ENCODE results near the gene FARP2. TPM values are rescaled to one million over a fixed set of nuclear protein-coding genes. Genes with fewer than 3 reads are reported as not detected.

Gene FARP2
- total and polyA plus RNA-seq, 2 experiments from 2014 or later = 16.0 to 22.6 TPM

- no peak for TF ChIP-seq ZNF462 (CRISPR knock-in tag; IDR thresholded peaks at IDR 0.05)
Observed at GRCh38 chr2:241437179-241437578, 81.1 kb downstream of the FARP2 start (continued).

GRCh38 chr2:241441492-241441891 lies 85.4 kb downstream of the FARP2 start:
- no peak overlapping the region for H3K4me3 Mint-ChIP-seq
- Histone ChIP-seq H3K4me3 (no peak overlapping the region), H3K4me2 (no peak overlapping the region), H3F3A (replicated peaks; ENCODE audit: low read depth) (no peaks in the 10 kb centered on the region), H3K9me2 (ENCODE audit: insufficient read depth) (no peaks in the 10 kb centered on the region), H3K27me3 (ENCODE audit: insufficient read depth) (no peaks in the 10 kb centered on the region), H3K79me2 (replicated peaks; ENCODE audit: insufficient read depth) (no peaks in the 10 kb centered on the region), H3K36me3 (ENCODE audit: insufficient read depth) (peaks cover under 1% of the 10 kb centered on the region), H2AFZ (no peak overlapping the region), H3K4me1 (ENCODE audit: insufficient read depth) (no peaks in the 10 kb centered on the region), H3K27ac (ENCODE audit: low read depth) (no peak overlapping the region), H4K20me1 (replicated peaks; ENCODE audit: insufficient read depth) (no peaks in the 10 kb centered on the region)
- ATAC-seq = no peak
- H3K27me3 Mint-ChIP-seq (ENCODE audit: insufficient read depth, low read depth, poor library complexity) = peaks cover 4% of the 10 kb centered on the region
- peaks cover 22% of the 10 kb centered on the region; the same call in 2 of the 3 replicates for H3K36me3 Mint-ChIP-seq (ENCODE audit: low read depth)
- no peak for TF ChIP-seq POLR2AphosphoS5 (IDR thresholded peaks at IDR 0.05; ENCODE audit: low read depth)
- TF ChIP-seq STAT1 (IDR thresholded peaks at IDR 0.05; ENCODE audit: unreplicated experiment) = no peak
- TF ChIP-seq CTCF (conservative IDR thresholded peaks at IDR 0.05; ENCODE audit: low read depth in 2 of 2) = no peak
- TF ChIP-seq REST (IDR thresholded peaks at IDR 0.05; ENCODE audit: unreplicated experiment) = no peak
- H3K9me3 Mint-ChIP-seq = no peaks in the 10 kb centered on the region
- no peaks in the 10 kb centered on the region for H3K4me1 Mint-ChIP-seq
- DNase-seq (ENCODE audit: low spot score) = no peak
- no peak overlapping the region for H3K27ac Mint-ChIP-seq

Measured in GM23338 (cell line).